NCI-H2107 treated with DMSO at 0.1 percent for 48 hours (cell line): ENCODE data around the gene VPS35.
"Not testable (repeated sequence)": the region's sequence is repeated elsewhere in the genome, so short reads cannot be mapped to it uniquely, and the experiment has no call there.

ENCODE experiments used
- DNase-seq: peaks from one replicate; lab custom pipeline; 2025; ENCODE audit not compliant: unreplicated experiment; lab: John Stamatoyannopoulos, UW

Gene VPS35

DNA sequence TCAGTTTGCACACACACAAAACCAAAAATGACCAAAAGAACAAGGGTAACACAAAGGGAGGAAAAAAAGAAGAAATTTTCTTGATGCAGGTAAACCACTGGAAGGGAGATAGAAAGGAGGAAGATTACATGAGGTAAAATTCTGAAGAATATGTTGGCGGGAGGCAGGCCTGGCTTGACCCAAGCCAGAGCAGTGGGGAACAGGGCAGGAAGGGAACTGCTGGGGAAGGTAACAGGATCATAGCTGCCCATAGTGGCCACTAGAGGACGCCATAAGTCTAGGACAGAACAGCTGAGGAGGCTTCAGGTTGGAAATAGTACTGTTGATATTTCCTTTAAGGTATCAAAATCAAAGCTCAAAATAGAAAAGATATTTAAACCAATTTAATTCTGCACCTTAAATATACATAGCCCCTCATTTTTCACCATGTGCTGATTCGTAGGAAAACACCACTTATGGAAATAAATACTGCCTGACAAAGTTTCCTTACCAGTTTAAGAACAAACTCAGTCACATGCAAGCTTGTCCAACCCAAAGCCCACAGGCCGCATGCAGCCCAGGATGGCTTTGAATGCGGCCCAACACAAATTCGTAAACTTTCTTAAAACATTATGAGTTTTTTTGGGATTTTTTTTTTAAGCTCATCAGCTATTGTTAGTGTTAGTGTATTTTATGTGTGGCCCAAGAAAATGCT lies 15.5 kb downstream of the VPS35 start:
- peak; percentile 64 for DNase-seq

DNA sequence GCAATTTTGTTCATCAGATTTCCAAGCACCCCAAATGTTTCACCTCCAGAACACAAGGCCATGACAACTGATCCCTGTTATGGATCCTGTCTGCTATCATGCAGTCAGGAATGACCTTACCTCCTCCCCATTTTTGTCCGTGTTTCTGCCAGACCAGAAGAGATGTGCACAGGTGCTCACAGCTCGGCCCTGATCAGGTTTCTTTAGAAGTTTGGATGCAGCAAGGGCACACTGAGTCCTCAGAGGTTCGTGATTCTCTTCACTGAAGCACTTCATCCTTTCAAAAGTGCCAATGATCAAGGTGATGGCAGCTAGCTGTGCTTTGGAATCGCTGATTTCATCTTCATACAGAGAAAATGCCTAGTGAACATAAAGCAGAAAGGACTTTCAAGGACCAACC lies 26.9 kb downstream of the VPS35 start:
- DNase-seq: no peak

DNA sequence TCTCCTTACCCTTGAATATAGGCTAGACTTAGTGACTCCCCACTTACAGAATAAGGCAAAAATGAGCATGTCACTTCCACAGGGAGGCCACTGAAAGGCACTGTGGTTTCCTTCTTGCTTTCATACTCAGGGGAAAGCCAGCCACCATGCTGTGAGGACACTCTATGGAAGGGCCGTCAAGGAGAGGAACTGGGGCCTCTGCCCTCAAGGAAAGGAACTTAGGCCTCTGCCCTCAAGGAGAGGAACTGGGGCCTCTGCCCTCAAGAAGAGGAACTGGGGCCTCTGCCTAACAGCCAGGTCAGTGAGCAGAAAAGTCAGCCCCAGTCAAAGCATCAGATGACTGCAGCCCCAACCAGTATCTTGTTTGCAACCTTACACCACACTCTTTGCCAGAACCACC lies 30.1 kb downstream of the VPS35 start:
- no peak for DNase-seq

DNA sequence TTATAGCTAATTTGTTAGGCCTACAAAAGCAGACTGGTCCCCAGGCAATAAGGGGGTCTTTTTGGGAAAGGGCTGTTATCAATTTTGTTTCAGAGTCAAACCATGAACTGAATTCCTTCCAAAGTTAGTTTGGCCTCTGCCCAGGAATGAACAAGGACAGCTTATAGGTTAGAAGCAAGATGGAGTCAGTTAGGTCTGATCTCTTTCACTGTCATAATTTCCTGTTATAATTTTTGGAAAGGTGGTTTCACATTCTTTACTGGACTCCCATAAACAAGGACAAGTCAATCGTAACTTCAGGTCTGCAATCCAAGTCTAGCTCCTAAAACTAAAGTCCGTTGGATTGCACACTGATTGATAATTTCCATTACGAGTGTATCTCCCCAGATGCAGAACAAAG lies 37.7 kb downstream of the VPS35 start:
- DNase-seq: no peak

DNA sequence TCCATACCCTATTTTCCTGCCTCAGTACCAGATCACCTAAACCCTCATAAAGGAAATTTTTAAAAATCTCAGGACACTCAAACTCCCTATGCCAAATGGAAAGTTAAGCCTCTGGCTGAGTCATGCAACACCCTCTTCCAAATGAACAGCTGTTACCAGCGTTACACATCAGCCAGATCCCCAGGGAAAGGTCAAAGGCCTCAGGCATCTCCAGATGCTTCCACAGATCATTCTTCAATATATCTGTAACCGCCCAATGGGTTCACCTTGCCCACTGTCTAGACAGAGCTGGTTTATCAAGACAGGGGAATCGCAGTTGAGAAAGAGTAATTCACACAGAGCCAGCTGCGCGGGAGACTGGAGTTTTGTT lies 38.7 kb downstream of the VPS35 start:
- DNase-seq: no peak

DNA sequence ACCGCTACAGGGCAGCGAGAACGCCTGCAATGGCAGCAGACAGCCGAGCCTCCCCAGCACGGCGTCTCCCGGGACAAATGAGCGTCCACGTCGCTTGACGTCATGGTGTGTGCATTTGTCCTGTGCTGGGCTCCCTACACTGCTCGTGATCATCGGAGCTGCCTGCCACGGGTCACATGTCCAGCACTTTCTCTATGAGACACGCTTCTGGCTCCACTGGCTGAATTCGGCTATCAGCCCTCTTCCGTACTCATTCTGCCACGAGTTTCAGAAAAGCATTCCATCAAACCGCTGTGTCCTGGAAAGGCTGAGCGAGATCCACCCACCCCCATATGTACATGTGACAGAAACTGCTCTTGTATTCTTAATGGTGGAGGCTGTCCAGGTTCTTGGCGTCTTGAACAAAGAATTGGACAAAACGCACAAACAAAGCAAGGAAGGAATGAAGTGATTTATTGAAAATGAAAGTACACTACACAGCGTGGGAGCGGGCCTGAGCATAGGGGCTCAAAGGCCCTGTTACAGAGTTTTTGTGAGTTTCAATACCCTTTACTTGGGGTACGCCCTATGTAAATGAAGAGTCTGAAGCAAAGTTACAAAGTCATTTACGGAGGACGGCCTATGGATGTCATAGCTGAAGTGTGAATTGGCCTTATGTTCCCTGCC lies 39.3 kb downstream of the VPS35 start:
- no peak for DNase-seq

DNA sequence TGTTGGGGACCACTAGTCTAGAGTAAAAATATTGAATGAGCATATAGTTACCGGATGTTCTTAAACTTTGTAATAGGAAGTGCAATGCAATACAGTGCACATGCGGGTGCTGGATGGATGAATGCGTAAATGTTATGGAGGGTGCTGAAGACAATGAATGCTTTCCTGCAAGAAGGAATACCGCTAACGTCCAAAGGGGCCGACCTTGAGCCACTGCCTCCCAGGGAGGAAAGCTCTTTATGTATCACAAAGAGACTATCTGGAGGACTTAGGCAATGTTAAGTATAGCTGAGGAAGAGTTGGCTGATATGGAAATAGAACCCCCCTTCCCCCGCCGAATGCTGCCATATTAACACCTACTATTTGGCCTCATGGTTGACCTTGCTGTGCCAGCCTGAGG lies 40.3 kb downstream of the VPS35 start:
- no peak for DNase-seq

DNA sequence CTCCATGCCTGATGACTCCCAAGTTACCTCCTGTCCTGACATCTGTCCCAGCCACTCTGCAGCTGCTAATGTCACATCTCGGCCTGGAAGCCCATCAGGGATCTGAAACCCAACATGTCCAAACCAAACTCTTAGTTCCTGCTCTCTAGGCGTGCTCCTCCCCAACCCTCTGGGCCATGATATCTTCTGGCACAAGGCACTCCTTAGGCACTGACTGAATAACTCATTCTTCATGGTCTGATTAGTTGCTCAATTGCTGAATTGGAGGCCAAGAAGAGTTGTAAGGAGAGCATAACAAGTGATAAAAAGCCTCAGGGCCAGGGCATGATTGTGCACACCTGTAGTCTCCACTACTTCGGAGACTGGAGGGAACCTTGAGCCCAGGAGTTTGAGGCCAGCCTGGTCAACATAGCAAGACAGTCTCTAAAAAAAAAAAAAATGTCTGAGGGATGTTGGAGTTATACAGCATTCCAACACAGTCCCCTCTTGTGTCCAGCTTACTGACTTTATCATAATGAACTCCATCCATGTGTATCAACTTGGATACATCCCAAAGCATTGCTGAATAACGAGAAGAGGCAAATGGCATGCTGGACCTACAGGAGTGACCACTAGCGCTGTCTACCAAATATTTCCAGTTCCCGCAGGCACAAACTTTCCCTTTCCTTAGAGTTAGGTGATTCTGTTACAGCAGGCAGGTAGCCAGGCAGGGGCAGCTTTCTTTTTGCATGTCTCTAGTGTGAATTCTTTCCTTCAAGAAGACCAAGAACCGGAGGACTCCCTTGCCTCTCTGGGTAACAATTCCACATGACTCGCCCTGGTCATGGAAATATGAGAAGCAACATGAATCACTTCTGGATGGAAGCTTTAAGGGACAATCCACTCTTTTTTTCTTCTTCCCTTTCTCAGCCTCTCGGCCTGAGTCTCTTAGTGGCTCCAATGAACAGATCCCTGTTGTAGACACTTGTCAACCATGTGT lies 49.7 kb downstream of the VPS35 start:
- DNase-seq: no peak

DNA sequence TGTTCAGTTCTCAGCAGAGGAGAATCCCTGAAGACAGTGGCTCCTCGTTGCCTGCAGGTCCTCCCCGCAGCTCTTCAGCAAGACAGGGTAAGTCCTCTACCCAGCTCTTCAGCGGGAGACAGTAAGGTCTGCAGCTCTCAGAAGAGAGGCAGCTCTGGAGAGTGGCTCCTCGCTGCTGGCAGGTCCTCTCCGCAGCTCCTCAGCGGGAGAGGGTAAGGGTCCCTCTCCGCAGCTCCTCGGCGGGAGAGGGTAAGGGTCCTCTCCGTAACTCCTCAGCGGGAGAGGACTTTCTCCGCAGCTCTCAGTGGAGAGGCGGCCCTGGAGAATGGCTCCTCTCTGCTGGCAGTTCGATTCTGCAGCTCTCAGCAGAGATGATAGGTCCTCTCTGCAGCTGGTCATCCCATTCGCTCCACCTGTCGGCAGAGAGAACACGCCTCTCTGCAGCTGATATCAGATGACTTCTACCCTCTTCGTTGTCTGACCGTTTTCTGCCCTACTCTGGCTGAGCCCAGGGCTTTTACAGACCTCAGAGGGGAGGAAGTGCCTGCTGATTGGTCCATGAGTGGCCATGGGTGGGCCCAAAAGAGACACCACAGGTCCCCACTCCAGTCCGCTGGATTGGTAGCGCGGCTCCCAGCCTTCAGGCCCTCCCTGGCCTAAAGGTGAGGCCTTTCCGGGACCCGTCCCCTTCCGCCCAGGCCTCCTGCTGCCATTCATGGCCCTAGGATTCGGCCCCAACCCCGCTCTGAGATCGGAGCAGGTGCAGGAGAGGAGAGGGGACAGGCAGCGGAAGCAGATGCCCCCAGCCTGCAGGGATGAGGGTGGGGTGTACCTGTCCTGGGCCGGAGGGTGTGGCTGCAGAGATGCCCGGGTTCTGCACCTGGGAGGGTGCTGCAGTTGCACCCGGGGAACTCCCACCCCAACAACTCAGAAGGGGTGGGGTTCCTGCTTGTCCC lies 55.9 kb downstream of the VPS35 start:
- no peak for DNase-seq

DNA sequence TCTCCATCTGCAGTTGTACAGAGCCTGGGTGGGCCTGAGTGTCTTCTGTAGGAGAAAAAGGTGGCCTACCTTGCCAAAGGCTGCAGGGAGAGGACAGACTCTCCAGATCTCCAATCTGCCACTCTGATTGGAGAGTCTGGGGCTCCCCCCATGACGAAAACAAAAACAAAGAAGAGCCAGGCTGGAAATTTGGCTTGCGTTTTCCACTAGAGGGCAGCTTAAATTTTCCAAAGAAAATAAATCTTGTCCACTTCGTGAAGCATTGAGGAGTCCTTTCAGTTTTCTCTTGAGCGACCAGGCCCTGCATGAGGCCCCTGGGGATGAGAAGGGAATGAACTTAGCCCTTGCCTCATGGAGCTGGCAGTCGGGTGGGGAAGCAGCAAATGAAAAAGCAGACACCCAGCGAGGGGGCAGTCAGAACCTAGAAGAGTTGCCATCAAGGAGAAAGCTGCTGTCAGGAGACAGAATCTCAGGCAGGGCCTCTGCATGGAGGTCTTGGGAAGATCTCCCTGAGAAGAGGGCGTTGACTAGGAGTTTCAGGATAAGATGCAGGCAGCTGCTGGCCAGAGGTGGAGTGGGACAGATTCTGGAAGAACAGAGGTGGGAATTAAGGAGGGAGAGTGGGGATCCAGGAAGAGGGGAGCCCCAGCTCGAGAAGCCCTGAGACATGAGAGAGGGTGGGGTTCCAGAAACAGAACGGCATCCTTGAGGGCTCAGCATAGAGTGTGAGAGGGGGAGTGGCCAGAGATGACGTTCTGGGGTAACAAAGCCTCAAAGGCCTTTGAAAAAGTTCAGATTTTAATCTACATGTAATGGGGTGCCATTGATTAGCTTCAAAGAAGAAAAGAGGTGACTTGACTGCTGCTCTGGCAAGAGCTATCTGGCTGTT lies 59.4 kb downstream of the VPS35 start:
- no peak for DNase-seq

DNA sequence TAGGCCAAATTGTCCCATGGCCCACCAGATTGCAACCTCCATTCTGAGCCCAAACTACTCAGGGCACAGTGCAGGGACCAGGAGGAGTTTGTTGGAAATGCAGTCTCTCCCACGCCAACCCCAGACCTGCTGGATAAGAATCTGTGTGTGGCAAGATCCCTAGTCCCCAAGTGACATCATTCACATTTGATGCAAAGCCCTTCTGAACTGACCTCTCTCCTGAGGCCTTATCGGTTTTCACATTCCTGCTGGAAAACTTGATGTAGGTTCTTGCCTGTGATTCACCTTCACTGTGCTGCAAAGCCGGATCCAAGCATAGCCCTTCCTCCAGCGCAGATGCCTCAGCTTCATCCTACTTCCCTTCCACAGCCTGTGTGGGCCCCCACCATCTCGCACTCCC lies 61.2 kb downstream of the VPS35 start:
- DNase-seq: no peak

DNA sequence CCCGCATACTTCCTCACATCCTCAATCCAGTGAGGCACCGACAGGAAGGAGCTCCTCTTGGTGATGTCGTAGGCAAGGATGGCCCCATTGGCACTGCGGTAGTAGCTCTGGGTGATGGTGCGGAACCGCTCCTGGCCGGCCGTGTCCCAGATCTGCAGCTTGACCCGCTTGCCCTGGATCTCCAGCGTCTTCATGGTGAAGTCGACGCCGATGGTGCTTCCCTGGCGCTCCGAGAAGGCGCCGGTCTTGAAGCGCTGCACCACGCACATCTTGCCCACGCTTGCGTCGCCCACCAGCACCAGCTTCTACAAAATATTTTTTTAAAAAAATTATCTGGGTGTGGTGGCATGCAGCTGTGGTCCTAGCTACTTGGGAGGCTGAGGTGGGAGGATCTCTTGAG lies 62.3 kb downstream of the VPS35 start:
- not testable (repeated sequence) for DNase-seq

DNA sequence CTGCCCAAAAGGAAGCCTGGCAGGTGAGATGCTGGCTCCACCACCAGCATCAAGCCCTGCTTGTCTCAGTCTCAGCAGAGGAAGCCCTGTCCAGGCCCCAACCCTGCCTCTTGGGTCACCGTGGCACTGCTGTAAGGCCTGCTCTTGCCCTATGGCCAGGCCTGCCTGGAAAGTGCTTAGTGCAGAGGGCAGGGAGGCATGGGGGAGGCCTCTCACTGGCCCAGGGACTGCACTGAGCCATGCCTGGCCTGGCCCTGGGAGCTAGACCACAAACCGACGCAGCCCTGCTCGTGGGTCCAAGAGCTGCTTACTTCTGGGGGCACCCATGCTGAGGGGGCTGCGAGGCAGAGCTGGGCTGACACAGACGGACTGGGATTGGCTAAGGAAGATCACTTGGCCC lies 64.1 kb downstream of the VPS35 start:
- not testable (repeated sequence) for DNase-seq

DNA sequence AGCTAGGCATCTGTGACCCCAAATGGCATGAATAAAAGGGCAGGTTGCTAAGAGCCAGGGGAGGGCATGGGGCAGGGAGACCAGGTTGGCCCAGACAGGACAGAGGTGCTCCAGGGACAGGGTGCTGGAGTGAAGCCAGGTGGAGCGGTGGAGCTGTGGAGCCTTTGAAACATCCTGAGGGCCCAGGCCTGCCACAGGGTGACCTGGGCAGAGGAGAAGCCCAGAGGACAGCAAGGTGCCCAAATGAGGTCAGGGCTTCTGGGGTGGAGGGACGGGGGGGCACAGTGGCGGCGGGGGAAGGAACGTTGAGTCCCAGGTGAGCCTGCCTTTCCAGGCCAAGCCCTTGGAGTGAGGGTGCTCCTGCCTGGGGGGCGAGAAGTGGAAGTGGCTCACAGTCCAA lies 65.3 kb downstream of the VPS35 start:
- not testable (repeated sequence) for DNase-seq

DNA sequence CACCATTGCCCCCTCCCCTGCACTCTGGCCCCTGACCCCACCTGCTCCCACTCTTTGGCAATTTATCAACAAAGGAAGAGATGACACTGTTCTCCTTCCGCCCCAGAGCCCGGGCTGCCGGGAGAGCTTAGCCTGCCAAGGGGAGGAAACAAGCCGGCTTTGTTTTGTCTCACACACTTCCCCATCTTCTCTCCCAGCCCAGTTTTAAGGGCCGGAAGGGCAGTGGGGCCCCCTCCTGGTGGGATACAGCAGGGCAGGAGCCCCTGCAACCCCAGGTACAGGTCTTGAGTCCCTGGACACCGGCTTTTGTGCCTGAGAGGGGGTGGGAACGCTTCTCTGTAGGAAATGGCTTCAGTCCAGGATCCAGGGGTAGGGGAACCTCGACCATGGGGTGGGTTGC lies 65.7 kb downstream of the VPS35 start:
- DNase-seq: not testable (repeated sequence)

DNA sequence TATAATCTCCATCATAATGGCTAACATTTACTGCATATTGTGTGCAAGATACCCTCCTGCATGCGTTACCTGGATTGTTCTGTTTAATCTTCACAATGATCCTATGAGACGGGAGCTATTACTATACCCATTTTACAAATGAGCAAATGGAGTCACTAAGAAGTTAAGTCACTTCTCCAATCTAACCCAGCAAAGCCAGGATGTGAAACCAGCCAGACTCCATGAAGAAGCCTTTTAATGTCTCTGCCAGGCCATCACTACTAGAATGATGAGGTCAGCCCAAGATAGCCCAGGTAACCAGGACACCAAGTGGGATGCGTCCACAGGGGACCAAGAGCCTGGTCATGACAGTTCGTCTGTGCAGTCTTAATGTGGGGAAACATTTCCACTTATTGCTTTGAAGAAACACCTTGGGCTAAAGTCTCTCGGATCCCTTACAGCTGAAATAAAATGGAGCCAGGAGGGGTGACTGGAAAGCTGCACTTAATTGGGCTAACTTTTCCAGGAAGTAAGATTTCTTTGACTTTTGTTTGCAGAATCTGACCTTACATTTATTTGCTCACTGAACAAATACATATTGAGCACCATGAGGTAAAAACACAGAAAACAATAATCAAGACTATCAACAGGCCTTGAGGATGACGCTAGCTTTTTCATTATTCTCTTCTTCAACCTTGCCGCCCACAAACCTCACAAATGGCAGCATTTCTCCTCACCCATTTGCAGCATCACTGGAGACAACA lies 66.9 kb downstream of the VPS35 start:
- DNase-seq: no peak

DNA sequence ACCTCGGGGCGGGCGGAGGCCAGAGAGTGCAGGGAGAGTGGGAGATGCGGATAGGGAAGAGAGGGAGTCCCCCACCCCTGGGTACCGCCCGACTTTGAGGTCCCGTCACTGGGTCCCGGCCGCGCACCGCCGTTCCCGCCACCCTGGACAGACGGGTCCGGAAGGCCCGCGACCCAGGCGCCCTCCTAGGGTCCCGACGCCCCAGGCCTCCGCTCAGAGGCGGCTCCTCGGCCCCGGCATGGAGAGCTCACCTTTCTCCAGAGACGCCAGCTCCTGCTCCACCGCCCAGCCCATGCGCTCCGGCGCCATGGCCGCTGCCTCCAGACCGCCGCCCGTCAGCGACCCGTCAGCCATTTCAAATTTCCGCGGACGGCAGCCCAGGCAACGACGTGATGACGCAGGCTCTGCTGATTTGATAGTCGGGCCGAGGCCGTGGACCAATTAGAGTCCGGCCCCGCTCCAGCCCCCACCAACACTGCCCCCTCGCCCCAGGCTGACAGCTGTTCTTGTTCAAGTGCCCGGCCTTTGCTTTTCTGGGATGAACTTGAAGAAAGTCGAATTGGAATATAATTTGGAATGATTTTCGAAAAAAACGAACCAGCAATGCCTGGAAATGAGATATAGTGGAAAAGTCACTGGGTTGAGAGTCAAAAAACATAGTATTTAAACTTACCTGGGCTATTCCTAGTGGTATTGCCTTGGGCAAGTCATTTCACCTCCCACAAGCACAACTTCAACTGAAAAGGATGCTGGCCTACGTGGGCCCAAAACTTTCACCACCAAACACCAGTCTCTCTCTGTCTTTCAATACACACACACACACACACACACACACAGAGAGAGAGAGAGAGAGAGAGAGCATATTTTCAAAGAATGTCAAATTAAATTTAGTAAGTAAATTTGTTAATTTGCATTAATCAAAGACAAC lies 67.7 kb downstream of the VPS35 start, which contains the start of gene SHCBP1:
SHCBP1 (minus strand) TSS at position 374 of the 928 bp plus-strand sequence; CDS start at position 354, 20 bp downstream.
- peak; percentile 70 for DNase-seq
